Heart left ventricle (tissue), 16 donors: ENCODE data around the gene CYB5R4. TPM values are rescaled to one million over a fixed set of nuclear protein-coding genes. Genes with fewer than 3 reads are reported as not detected.

Experiments used
- ATAC-seq, 4 donors: fragments of 200-7000 bp; cut with Tn5 transposase; one replicate each; pipeline ENCODE4 v1.9.1; 2020 to 2022; ENCODE audit warnings: moderate library complexity in 4 of 4, mild to moderate bottlenecking in 3 of 4, moderate number of reproducible peaks in 1 of 4
- DNase-seq, 5 donors: peaks; one replicate each; pipeline ENCODE4 v3.0.0-alpha.2; 2020
- H3K27ac ChIP-seq, 12 donors: fragments of 200-600 bp; sonication (generic) in 4 of 12; one replicate each; pipeline versions ENCODE4 v1.5.0 to v1.8.0; 2016 to 2022; ENCODE audit warnings: mild to moderate bottlenecking in 2 of 12
- H3K27me3 ChIP-seq, 9 donors: fragments of 200-600 bp; sonication (generic) in 2 of 9; one replicate each; pipeline versions ENCODE4 v1.5.1 to v1.8.0; 2016 to 2022; ENCODE audit warnings: mild to moderate bottlenecking in 3 of 9
- H3K36me3 ChIP-seq, 9 donors: fragments of 200-600 bp; sonication (generic) in 2 of 9; one replicate each; pipeline versions ENCODE4 v1.5.0 to v1.8.0; 2018 to 2022; ENCODE audit warnings: mild to moderate bottlenecking in 2 of 9
- H3K4me1 ChIP-seq, 12 donors: fragments of 200-600 bp; sonication (generic) in 4 of 12; one replicate each; pipeline versions ENCODE4 v1.5.0 to v1.8.0; 2016 to 2022; ENCODE audit warnings: mild to moderate bottlenecking in 3 of 12
- H3K4me3 ChIP-seq, 12 donors: fragments of 200-600 bp; sonication (generic) in 4 of 12; one replicate each; pipeline versions ENCODE4 v1.5.0 to v1.8.0; 2017 to 2022; ENCODE audit warnings: mild to moderate bottlenecking in 9 of 12, moderate library complexity in 4 of 12
- H3K9me3 ChIP-seq, 12 donors: fragments of 200-600 bp; sonication (generic) in 4 of 12; one replicate each; pipeline versions ENCODE4 v1.5.0 to v1.8.0; 2016 to 2022; ENCODE audit warnings: mild to moderate bottlenecking in 1 of 12
- POLR2A ChIP-seq, 2 donors: fragments of 450-650 bp; IDR thresholded peaks; one replicate each; pipeline ENCODE4 v1.6.1; 2017; ENCODE audit warnings: antibody characterized with exemption in 2 of 2, mild to moderate bottlenecking in 2 of 2, moderate library complexity in 2 of 2
- WGBS, 4 donors: extraction: QIAGEN DNeasy Blood & Tissue Kit in 2 of 4; methylation state at CpG; one replicate each; pipeline versions ENCODE4 v1.1.5 to v1.1.7; 2013 to 2018; 5-methylcytosine and 5-hydroxymethylcytosine counted together
- intact Hi-C, 10 donors: fragments of 100-400 bp; cut with DNase I; formaldehyde crosslinking; loops; one replicate each; pipeline versions ENCODE4 v1.11.1 to v1.14.2; 2022
- polyA plus RNA-seq, 2 donors: library from polyadenylated mRNA; stranded (reverse); fragments of 200-250 nt; gene quantifications; one replicate each; pipeline ENCODE4 v1.2.3, GENCODE V29; 2013
- total RNA-seq, 9 donors: library from RNA; depleted of rRNA in 2 of 9; stranded (reverse); fragments of >200 nt in 2 of 9; fragmentation: NEBNext Ultra II Directional in 3 of 9; extraction: Animal tissue kit (Norgen Biotek cat#: 25700) in 3 of 9; gene quantifications; one replicate each; pipeline versions ENCODE4 v1.1.0 to v1.2.4, GENCODE V29; 2016 to 2023
- TF ChIP-seq, protein P1 (sequence below), 12 donors: fragments of 200-600 bp; sonication (generic) in 4 of 12; IDR thresholded peaks; one replicate each; pipeline versions ENCODE4 v1.5.0 to v1.8.0; 2018 to 2022; ENCODE audit warnings: antibody characterized with exemption in 12 of 12, mild to moderate bottlenecking in 5 of 12
- donor health status: ischemic (EF 13 %, LVEDD 7.1; RV severe dilation, severe dysfunction).
- donor health status: healthy with polysubstance abuse.
- donor health status: DM: no; HTN: yes; CAD: no.
- donor health status: DM: no; HTN: no; CAD: no.
- donor health status: ischemic (EF 25% LVEDD 6.9; RV normal size, moderate dysfunction).
- donor health status: ischemic (EF 25% LVEDD 5.7; RV mildly dilated, moderate dysfunction).
- donor health status: healthy.
- donor health status: DM: yes; HTN: yes; CAD: no.
- donor health status: ischemic (EF 35%, LVEDD 5.7; RV mildly dilated, moderate dysfunction).
- donor health status: nonischemic (EF 11% LVEDD 7.7; RV severe dilation, severe dysfunction).
- donor health status: DM: yes; HTN: yes; CAD: no.
- donor health status: PGD.
- donor health status: ischemic (EF 29% LVEDD 5.4; RV normal size, mild dysfunction).
- donor health status: nonischemic (EF 23%, LVEDD 6.1; RV moderate dilation, normal function).

Gene CYB5R4
- total and polyA plus RNA-seq, 11 donors, result 1.3 to 29.0 (median 15.6) TPM

DNA sequence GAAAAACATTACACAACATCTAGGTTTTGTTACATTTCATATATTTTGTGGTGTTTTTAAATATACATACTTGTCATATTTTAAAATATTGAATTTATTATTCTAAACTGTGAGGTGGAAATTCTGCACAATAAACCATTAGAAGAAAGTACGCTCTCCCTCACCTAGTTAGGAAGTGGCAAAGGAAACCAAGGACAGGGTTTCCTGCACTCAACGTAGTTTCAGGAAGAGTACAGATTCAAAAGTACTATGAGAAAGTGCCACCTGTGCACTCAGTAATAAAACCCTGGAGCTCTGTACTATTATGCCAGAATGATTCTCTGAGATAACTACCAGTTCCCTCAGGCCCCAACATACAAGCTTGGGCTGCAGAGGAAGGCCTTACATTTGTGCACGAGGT lies 119.5 kb downstream of the CYB5R4 start:
- TF ChIP-seq POLR2A (IDR thresholded peaks at IDR 0.05), result no peak
- TF ChIP-seq, protein P1, sequence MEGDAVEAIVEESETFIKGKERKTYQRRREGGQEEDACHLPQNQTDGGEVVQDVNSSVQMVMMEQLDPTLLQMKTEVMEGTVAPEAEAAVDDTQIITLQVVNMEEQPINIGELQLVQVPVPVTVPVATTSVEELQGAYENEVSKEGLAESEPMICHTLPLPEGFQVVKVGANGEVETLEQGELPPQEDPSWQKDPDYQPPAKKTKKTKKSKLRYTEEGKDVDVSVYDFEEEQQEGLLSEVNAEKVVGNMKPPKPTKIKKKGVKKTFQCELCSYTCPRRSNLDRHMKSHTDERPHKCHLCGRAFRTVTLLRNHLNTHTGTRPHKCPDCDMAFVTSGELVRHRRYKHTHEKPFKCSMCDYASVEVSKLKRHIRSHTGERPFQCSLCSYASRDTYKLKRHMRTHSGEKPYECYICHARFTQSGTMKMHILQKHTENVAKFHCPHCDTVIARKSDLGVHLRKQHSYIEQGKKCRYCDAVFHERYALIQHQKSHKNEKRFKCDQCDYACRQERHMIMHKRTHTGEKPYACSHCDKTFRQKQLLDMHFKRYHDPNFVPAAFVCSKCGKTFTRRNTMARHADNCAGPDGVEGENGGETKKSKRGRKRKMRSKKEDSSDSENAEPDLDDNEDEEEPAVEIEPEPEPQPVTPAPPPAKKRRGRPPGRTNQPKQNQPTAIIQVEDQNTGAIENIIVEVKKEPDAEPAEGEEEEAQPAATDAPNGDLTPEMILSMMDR (IDR thresholded peaks at IDR 0.05), result no peak
- no peak overlapping the region for H3K27ac ChIP-seq
- 53 to 63% (median 62%) methylated on average over 3 of the region's 3 CpGs for WGBS, 4 donors
- DNase-seq (no peak), ATAC-seq (no peak)
- no peak overlapping the region for H3K4me3 ChIP-seq
- no peaks in the 10 kb centered on the region for H3K27me3 ChIP-seq
- H3K36me3 ChIP-seq, result peaks cover 0 to 8% (median 0%) of the 10 kb centered on the region in 9 donors
- no peaks in the 10 kb centered on the region for H3K4me1 ChIP-seq
- peaks cover 0 to 9% (median 0%) of the 10 kb centered on the region in 12 donors for H3K9me3 ChIP-seq
- intact Hi-C loops, result no loop called here

DNA sequence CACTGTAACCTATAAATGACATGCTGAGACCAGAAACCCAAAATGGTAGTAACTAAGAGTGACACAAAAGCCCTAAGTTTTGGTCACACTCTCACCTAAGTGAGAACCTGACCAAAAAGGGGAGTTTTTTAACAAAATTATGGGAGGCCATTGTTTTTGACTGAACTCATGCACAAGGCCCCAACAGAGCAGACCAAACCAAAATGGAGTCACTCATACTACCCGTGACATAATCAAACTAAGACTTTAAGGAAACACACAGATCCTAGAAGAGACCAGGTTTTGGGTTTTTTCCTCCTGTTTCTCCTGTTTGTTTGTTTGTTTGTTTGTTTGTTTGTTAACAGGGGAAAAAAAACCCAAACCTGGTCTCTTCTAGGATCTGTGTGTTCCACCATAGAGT lies 124.9 kb downstream of the CYB5R4 start:
- no peaks in the 10 kb centered on the region for H3K4me1 ChIP-seq
- TF ChIP-seq, protein P1 (IDR thresholded peaks at IDR 0.05), result no peak
- no peak for TF ChIP-seq POLR2A (IDR thresholded peaks at IDR 0.05)
- intact Hi-C loops, result no loop called here
- peaks cover 0 to 9% (median 0%) of the 10 kb centered on the region in 12 donors for H3K9me3 ChIP-seq
- peaks cover 0 to 8% (median 0%) of the 10 kb centered on the region in 9 donors for H3K36me3 ChIP-seq
- H3K27me3 ChIP-seq, result no peaks in the 10 kb centered on the region
- WGBS, 4 donors, result 50 to 100% (median 95%) methylated on average over 1 of the region's 1 CpG
- DNase-seq, result no peak
- no peak for ATAC-seq
- H3K4me3 ChIP-seq, result no peak overlapping the region
- no peak overlapping the region for H3K27ac ChIP-seq

DNA sequence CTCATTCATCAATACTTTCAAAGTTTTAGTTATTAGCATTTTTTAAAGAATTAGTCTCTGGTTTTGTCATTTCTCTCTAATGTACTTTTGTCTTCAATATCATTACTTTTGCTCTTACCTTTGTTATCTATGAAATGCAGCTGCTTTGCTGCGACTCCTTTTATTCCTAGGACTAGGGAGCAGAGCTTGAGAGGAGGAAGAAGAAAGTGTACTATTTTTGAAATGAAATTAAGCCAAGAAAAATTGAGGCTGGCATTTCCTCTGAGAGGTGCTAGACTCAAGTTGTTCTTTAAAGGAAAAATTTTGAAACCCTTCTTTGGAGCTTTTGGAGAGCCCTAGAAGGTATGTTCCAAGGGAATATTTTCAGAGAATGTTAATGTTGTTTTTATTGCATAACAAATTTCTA lies 125.8 kb downstream of the CYB5R4 start:
- H3K4me3 ChIP-seq, result no peak overlapping the region
- TF ChIP-seq, protein P1 (IDR thresholded peaks at IDR 0.05), result no peak
- no peak for TF ChIP-seq POLR2A (IDR thresholded peaks at IDR 0.05)
- H3K27ac ChIP-seq, result no peak overlapping the region

DNA sequence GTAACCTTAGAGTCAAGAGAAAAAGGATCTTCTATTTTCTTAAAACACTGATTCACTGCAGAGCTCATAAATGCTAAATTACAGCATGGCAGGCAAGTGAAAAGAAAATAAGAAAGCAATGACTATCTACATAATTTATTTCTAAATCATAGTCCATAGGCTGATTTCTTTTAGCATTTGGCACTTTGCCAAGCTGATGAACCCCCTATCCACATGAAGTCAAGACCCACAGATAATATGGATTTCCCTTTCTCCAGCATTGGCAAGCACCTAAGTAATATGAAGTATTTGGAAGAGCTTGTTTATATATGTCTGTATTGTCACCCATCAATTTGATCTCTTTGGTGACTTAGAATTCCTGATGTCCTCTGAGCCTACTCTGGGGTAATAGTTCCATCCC lies 126.2 kb downstream of the CYB5R4 start:
- Histone ChIP-seq H3K9me3 (peaks cover 0 to 5% (median 0%) of the 10 kb centered on the region in 12 donors), H3K27me3 (no peaks in the 10 kb centered on the region), H3K36me3 (peaks cover 0 to 8% (median 0%) of the 10 kb centered on the region in 9 donors), H3K4me1 (no peaks in the 10 kb centered on the region), H3K4me3 (no peak overlapping the region), H3K27ac (no peak overlapping the region)
- DNase-seq (no peak), ATAC-seq (no peak)
- no peak for TF ChIP-seq POLR2A (IDR thresholded peaks at IDR 0.05)
- TF ChIP-seq, protein P1 (IDR thresholded peaks at IDR 0.05), result no peak
- intact Hi-C loops, result no loop called here

More for the DNA sequence above, 125.8 kb downstream of the CYB5R4 start:
- peaks cover 0 to 8% (median 0%) of the 10 kb centered on the region in 9 donors for H3K36me3 ChIP-seq
- no peak for ATAC-seq
- intact Hi-C loops, result no loop called here
- peaks cover 0 to 9% (median 0%) of the 10 kb centered on the region in 12 donors for H3K9me3 ChIP-seq
- 58 to 67% (median 62%) methylated on average over 1 of the region's 1 CpG for WGBS, 4 donors
- no peak for DNase-seq
- no peaks in the 10 kb centered on the region for H3K4me1 ChIP-seq
- H3K27me3 ChIP-seq, result no peaks in the 10 kb centered on the region
